Common myeloid progenitor, CD34-positive (primary cell): Measurements from ENCODE around the gene ARL3.

Experiments used
- CTCF ChIA-PET: fragments of 350-600 bp; sonication (Branson Sonifier 250); formaldehyde crosslinking; loops from one replicate; lab custom pipeline; 2021; ENCODE audit warnings: antibody characterized with exemption; lab: Charles Lee
- POLR2A ChIA-PET: fragments of 350-600 bp; sonication (Branson Sonifier 250); formaldehyde crosslinking; loops from one replicate; lab custom pipeline; 2021; ENCODE audit warnings: antibody characterized with exemption; lab: Charles Lee
- DNase-seq, 3 donors: peaks; one replicate each; pipeline versions ENCODE4 v3.0.0 to v3.0.0-alpha.2; 2013
- H3K27ac ChIP-seq, 2 experiments: 1 replicate in 1 of 2; 2 replicates in 1 of 2; pipeline ENCODE4 v1.7.0; 2013; ENCODE audit warnings: inconsistent platforms in 2 of 2, low read length in 2 of 2, mild to moderate bottlenecking in 2 of 2, low read depth in 1 of 2, moderate library complexity in 1 of 2; ENCODE audit not compliant: severe bottlenecking in 2 of 2, insufficient read depth in 1 of 2, poor library complexity in 1 of 2
- H3K27me3 ChIP-seq, 5 experiments: replicated peaks in 2 of 5; 1 replicate in 3 of 5; 2 replicates in 2 of 5; pipeline versions ENCODE4 v1.6.1 to v1.7.0; 2013; ENCODE audit warnings: low read length in 4 of 5, mild to moderate bottlenecking in 2 of 5, moderate library complexity in 2 of 5, inconsistent platforms in 1 of 5; ENCODE audit not compliant: insufficient read depth in 5 of 5, control insufficient read depth in 4 of 5
- H3K36me3 ChIP-seq, 4 experiments: 1 replicate in 2 of 4; 2 replicates in 2 of 4; pipeline versions ENCODE4 v1.6.1 to v1.7.0; 2013; ENCODE audit warnings: low read length in 3 of 4, control low read depth in 1 of 4, mild to moderate bottlenecking in 1 of 4; ENCODE audit not compliant: control insufficient read depth in 4 of 4, insufficient read depth in 4 of 4
- H3K4me1 ChIP-seq, 4 experiments: 1 replicate in 3 of 4; 2 replicates in 1 of 4; pipeline versions ENCODE4 v1.6.1 to v1.7.1; 2013; ENCODE audit warnings: low read length in 3 of 4, mild to moderate bottlenecking in 3 of 4, control low read depth in 1 of 4, inconsistent platforms in 1 of 4, moderate library complexity in 1 of 4; ENCODE audit not compliant: control insufficient read depth in 4 of 4, insufficient read depth in 4 of 4; ENCODE audit errors: control extremely low read depth in 1 of 4
- H3K4me3 ChIP-seq, 7 experiments: 1 replicate in 4 of 7; 2 replicates in 3 of 7; pipeline versions ENCODE4 v1.5.1 to v1.7.0; 2013; ENCODE audit warnings: mild to moderate bottlenecking in 7 of 7, low read length in 6 of 7, moderate library complexity in 6 of 7, inconsistent platforms in 2 of 7, low read depth in 2 of 7, control low read depth in 1 of 7; ENCODE audit not compliant: insufficient read depth in 4 of 7, control insufficient read depth in 1 of 7; ENCODE audit errors: extremely low read depth in 1 of 7
- H3K9me3 ChIP-seq, 5 experiments: 1 replicate in 4 of 5; 2 replicates in 1 of 5; pipeline versions ENCODE4 v1.6.1 to v1.7.1; 2013; ENCODE audit warnings: low read length in 4 of 5, mild to moderate bottlenecking in 2 of 5, inconsistent platforms in 1 of 5, low read depth in 1 of 5, moderate library complexity in 1 of 5; ENCODE audit not compliant: control insufficient read depth in 4 of 5, insufficient read depth in 2 of 5; ENCODE audit errors: control extremely low read depth in 1 of 5
- WGBS: methylation state at CpG from one replicate; pipeline ENCODE4 v1.1.5; 2013; ENCODE audit not compliant: insufficient coverage; 5-methylcytosine and 5-hydroxymethylcytosine counted together

ARL3 gene

DNA sequence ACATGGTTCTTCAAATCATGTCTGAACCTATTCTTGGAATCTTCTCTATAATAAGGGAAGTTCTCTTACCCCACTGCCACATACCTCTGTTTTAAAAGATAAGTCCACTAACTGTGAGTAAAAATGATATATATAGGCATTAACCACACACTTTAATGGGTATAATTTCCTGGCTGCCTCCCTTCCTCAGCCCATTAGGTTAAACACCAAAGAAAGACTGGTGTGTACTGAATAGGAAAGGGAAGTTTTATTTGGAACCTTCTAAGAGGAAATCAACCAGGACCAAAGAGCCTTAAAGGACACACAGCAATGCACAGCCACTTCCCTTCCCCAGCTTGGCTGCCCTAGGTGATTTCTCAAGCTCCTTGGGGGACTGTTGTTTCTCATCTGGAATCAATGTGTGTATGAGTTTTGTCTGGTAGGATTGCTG is 24.5 kb upstream of the ARL3 start:
- POLR2A ChIA-PET: interaction anchor here (0.6 kb wide), 1 partner anchor 127 kb away, joined by 5 read pairs; no protein-coding TSS in a partner anchor
- DNase-seq: peak; percentile 36 to 85 (median 75)
- CTCF ChIA-PET: interaction anchor here (0.8 to 5.8 kb wide), 4 partner anchors 13 to 21 kb away, joined by 3 to 34 read pairs (median 4); no protein-coding TSS in a partner anchor

DNA sequence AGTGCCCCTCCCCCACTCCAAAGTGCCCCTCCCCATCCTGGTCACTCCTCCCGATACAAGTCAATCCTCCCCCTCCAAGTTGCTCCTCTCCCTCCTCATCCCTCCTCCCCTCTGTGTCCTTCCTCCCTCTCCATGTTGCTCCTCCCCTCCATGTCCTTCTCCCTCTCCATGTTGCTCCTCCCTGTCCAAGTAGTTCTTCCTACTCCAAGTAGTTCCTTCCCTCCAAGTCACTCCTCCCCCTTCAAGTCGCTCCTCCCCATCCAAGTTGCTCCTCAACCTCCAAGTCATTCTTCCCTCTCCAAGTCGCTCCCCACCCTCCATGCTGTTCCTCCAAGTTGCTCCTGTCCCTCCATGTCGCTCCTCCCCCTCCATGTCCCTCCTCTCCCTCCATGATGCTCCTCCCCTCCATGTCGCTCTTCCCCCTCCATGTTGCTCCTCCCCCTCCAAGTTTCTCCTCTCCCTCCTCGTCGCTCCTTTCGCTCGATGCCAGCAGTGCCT is 20.9 kb upstream of the ARL3 start:
- Histone ChIP-seq H3K36me3 (peaks cover 2 to 47% (median 23%) of the 10 kb centered on the region in 4 experiments), H3K4me1 (peaks cover 5 to 45% (median 21%) of the 10 kb centered on the region in 4 experiments), H3K4me3 (no peak overlapping the region), H3K27me3 (no peaks in the 10 kb centered on the region), H3K9me3 (no peaks in the 10 kb centered on the region), H3K27ac (no peak overlapping the region)
- 93% methylated on average over 5 of the region's 9 CpGs for WGBS
- DNase-seq: no peak
- POLR2A ChIA-PET: no interaction called here
- CTCF ChIA-PET: interaction anchor here (0.7 to 1.6 kb wide), 2 partner anchors 9 to 23 kb away, joined by 3 to 4 read pairs; partner anchors contain the start of gene WBP1L

More for the DNA sequence above, 24.5 kb upstream of the ARL3 start:
- Histone ChIP-seq H3K27me3 (no peaks in the 10 kb centered on the region), H3K27ac (peak overlapping the region in 1 of 2 experiments; percentile 1), H3K4me3 (peak overlapping the region in 3 of 7 experiments; percentile 25 to 50 (median 30)), H3K4me1 (peaks cover 14 to 73% (median 39%) of the 10 kb centered on the region in 4 experiments), H3K36me3 (peaks cover 0 to 21% (median 5%) of the 10 kb centered on the region in 4 experiments), H3K9me3 (no peaks in the 10 kb centered on the region)

DNA sequence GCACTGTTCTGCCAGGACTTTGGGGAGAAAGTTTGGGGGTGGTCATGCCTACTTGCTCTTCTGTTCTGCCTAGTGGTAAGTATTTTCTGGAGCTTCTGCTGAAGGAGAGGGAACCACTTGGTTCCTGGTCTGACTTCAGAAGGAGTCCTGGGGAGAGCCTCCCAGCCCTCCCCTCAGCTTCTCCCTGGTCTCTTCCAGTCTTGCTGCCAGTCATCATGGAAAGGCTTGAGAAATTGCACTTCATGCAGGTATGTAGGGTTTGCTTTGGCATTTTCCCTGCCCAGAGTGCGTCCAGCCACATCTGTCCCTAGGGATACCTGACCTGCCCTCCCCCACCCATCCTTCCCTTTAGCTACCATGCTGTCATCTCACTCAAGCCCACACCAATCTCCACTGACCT is 18.5 kb upstream of the ARL3 start:
- Histone ChIP-seq H3K27ac (no peak overlapping the region), H3K9me3 (no peaks in the 10 kb centered on the region), H3K27me3 (no peaks in the 10 kb centered on the region), H3K4me3 (no peak overlapping the region), H3K4me1 (peaks cover 0 to 38% (median 16%) of the 10 kb centered on the region in 4 experiments), H3K36me3 (peaks cover 2 to 60% (median 27%) of the 10 kb centered on the region in 4 experiments)
- ChIA-PET CTCF (interaction anchor here (1.3 kb wide), 1 partner anchor 34 kb away, joined by 3 read pairs; no protein-coding TSS in a partner anchor), POLR2A (interaction anchor here (0.9 kb wide), 1 partner anchor 104 kb away, joined by 3 read pairs; the partner anchor contains the start of gene CYP17A1)
- no peak for DNase-seq
- WGBS: no CpG with 5 or more reads among the region's 1 CpG

- DNase-seq: no peak
- POLR2A ChIA-PET: interaction anchor here (0.6 kb wide), 1 partner anchor 17 kb away, joined by 3 read pairs; no protein-coding TSS in a partner anchor
- Histone ChIP-seq H3K27ac (no peak overlapping the region), H3K4me3 (no peak overlapping the region), H3K4me1 (peaks cover 0 to 31% (median 16%) of the 10 kb centered on the region in 4 experiments), H3K36me3 (peaks cover 4 to 67% (median 33%) of the 10 kb centered on the region in 4 experiments), H3K27me3 (no peaks in the 10 kb centered on the region), H3K9me3 (no peaks in the 10 kb centered on the region)
- 93% methylated on average over 2 of the region's 5 CpGs for WGBS
- CTCF ChIA-PET: interaction anchor here (1.0 to 2.0 kb wide), 9 partner anchors 10 to 339 kb away, joined by 3 to 7 read pairs (median 3); no protein-coding TSS in a partner anchor
Measured at GRCh38 chr10:102731222-102731800, 17.1 kb upstream of the ARL3 start.

- peaks cover 0 to 17% (median 13%) of the 10 kb centered on the region in 4 experiments for H3K4me1 ChIP-seq
- peaks cover 7 to 60% (median 37%) of the 10 kb centered on the region in 4 experiments for H3K36me3 ChIP-seq
- peak overlapping the region in 1 of 7 experiments; percentile 7 for H3K4me3 ChIP-seq
- ChIA-PET POLR2A (no interaction called here), CTCF (interaction anchor here (0.9 to 4.6 kb wide), 9 partner anchors 13 to 519 kb away, joined by 3 to 34 read pairs (median 3); partner anchors contain the start of genes ARL3, CNNM2, SFXN2 and WBP1L)
- H3K27me3 ChIP-seq: no peaks in the 10 kb centered on the region
- H3K27ac ChIP-seq: no peak overlapping the region
- no peaks in the 10 kb centered on the region for H3K9me3 ChIP-seq
- peak; percentile 77 to 85 (median 84) for DNase-seq
- 26% methylated on average over 21 of the region's 30 CpGs for WGBS
Measured at GRCh38 chr10:102729029-102730026, 15.1 kb upstream of the ARL3 start.

- no peak for DNase-seq
- H3K27me3 ChIP-seq: no peaks in the 10 kb centered on the region
- peaks cover 7 to 48% (median 27%) of the 10 kb centered on the region in 4 experiments for H3K36me3 ChIP-seq
- no peak overlapping the region for H3K27ac ChIP-seq
- no peak overlapping the region for H3K4me3 ChIP-seq
- 91% methylated on average over 9 of the region's 13 CpGs for WGBS
- peaks cover 0 to 17% (median 13%) of the 10 kb centered on the region in 4 experiments for H3K4me1 ChIP-seq
- ChIA-PET POLR2A (no interaction called here), CTCF (interaction anchor here (0.8 to 4.6 kb wide), 15 partner anchors 8 to 756 kb away, joined by 3 to 34 read pairs (median 4); partner anchors contain the start of genes ARL3, CNNM2 and SFXN2)
- H3K9me3 ChIP-seq: no peaks in the 10 kb centered on the region
Measured at GRCh38 chr10:102727037-102727818, 13.0 kb upstream of the ARL3 start.
